Neural cell (in vitro differentiated cells): ENCODE results near the gene AMFR. TPM values are rescaled to one million over a fixed set of nuclear protein-coding genes. Genes with fewer than 3 reads are reported as not detected.

Source experiments
- H2AFZ ChIP-seq: fragments of 200-600, 300-800 bp; sonication (generic), shearing (Covaris generic); 2 replicates; pipeline ENCODE4 v1.6.0; 2014; ENCODE audit warnings: low read depth, mild to moderate bottlenecking, antibody characterized with exemption, low read length, moderate library complexity
- H3F3A ChIP-seq: fragments of 200-600 bp; shearing (Covaris generic); 2 replicates; pipeline ENCODE4 v1.6.1; 2016; ENCODE audit warnings: mild to moderate bottlenecking, moderate library complexity, mixed read lengths, antibody characterized with exemption, low read length; ENCODE audit not compliant: insufficient read depth, poor library complexity, severe bottlenecking
- H3K27ac ChIP-seq: fragments of 200-600, 300-800 bp; sonication (generic), shearing (Covaris generic); 2 replicates; pipeline ENCODE4 v1.5.1; 2014; ENCODE audit warnings: mild to moderate bottlenecking, low read length, moderate library complexity
- H3K27me3 ChIP-seq: fragments of 300-800, 200-600 bp; sonication (generic), shearing (Covaris generic); 2 replicates; pipeline ENCODE4 v1.6.0; 2014; ENCODE audit warnings: mild to moderate bottlenecking, low read depth, low read length, moderate library complexity; ENCODE audit not compliant: insufficient read depth
- H3K36me3 ChIP-seq: fragments of 300-800, 200-600 bp; sonication (generic), shearing (Covaris generic); 2 replicates; pipeline ENCODE4 v1.5.1; 2014; ENCODE audit warnings: mild to moderate bottlenecking, antibody characterized with exemption, low read length, moderate library complexity; ENCODE audit not compliant: insufficient read depth
- H3K4me2 ChIP-seq: fragments of 300-800, 200-600 bp; sonication (generic), shearing (Covaris generic); 2 replicates; pipeline ENCODE4 v1.6.0; 2014; ENCODE audit warnings: mild to moderate bottlenecking, low read length
- H3K4me3 ChIP-seq: fragments of 300-800, 200-600 bp; sonication (generic), shearing (Covaris generic); 2 replicates; pipeline ENCODE4 v1.5.1; 2014; ENCODE audit warnings: mild to moderate bottlenecking, low read length, moderate library complexity
- H3K79me2 ChIP-seq: fragments of 200-600 bp; shearing (Covaris generic); replicated peaks from 2 replicates; pipeline ENCODE4 v1.6.0; 2014; ENCODE audit warnings: mild to moderate bottlenecking, low read length, moderate library complexity; ENCODE audit not compliant: insufficient read depth
- H3K9ac ChIP-seq: fragments of 300-800, 200-600 bp; sonication (generic), shearing (Covaris generic); 2 replicates; pipeline ENCODE4 v1.6.1; 2016; ENCODE audit warnings: mild to moderate bottlenecking, low read length, mixed read lengths
- H3K9me2 ChIP-seq: fragments of 200-600 bp; shearing (Covaris generic); 2 replicates; pipeline ENCODE4 v1.6.1; 2016; ENCODE audit warnings: mild to moderate bottlenecking, low read length, mixed read lengths; ENCODE audit not compliant: insufficient read depth
- H3K9me3 ChIP-seq: fragments of 200-600, 300-800 bp; sonication (generic), shearing (Covaris generic); 2 replicates; pipeline ENCODE4 v1.6.1; 2016; ENCODE audit warnings: mild to moderate bottlenecking, mixed run types, low read length, moderate library complexity, mixed read lengths
- H4K20me1 ChIP-seq: fragments of 200-600 bp; shearing (Covaris generic); 2 replicates; pipeline ENCODE4 v1.6.1; 2016; ENCODE audit warnings: mild to moderate bottlenecking, mixed run types; ENCODE audit not compliant: insufficient read depth
- EP300 ChIP-seq: fragments of 450-650 bp; conservative IDR thresholded peaks from 2 replicates; pipeline ENCODE4 v1.6.1; 2014; ENCODE audit warnings: antibody characterized with exemption, mild to moderate bottlenecking, moderate library complexity; ENCODE audit not compliant: poor library complexity, severe bottlenecking
- EZH2 ChIP-seq: fragments of 200-600, 300-800 bp; shearing (Covaris generic), sonication (generic); IDR thresholded peaks from 2 replicates; pipeline ENCODE4 v1.6.1; 2014; ENCODE audit warnings: antibody characterized with exemption, low read length, borderline replicate concordance, mild to moderate bottlenecking; ENCODE audit not compliant: insufficient read depth, poor library complexity, severe bottlenecking
- MXI1 ChIP-seq: fragments of 450-650 bp; conservative IDR thresholded peaks from 2 replicates; pipeline ENCODE4 v1.6.1; 2014; ENCODE audit warnings: antibody characterized with exemption, mild to moderate bottlenecking; ENCODE audit not compliant: poor library complexity, severe bottlenecking
- POLR2AphosphoS5 ChIP-seq: IDR thresholded peaks from 2 replicates; pipeline ENCODE4 v1.6.1; 2012
- RAD21 ChIP-seq: fragments of 450-650 bp; conservative IDR thresholded peaks from 2 replicates; pipeline ENCODE4 v1.6.1; 2014; ENCODE audit warnings: antibody characterized with exemption, mild to moderate bottlenecking, moderate library complexity
- SMC3 ChIP-seq: fragments of 450-650 bp; conservative IDR thresholded peaks from 2 replicates; pipeline ENCODE4 v1.6.1; 2014; ENCODE audit warnings: antibody characterized with exemption, mild to moderate bottlenecking, moderate library complexity; ENCODE audit not compliant: poor library complexity
- TAF1 ChIP-seq: IDR thresholded peaks from 2 replicates; pipeline ENCODE4 v1.6.1; 2012; ENCODE audit warnings: low read depth
- polyA plus RNA-seq: library from polyadenylated mRNA; depleted of rRNA; stranded (reverse); fragments of >200 nt; gene quantifications from 2 replicates; pipeline ENCODE4 v1.2.3, GENCODE V29; 2014
- TF ChIP-seq, protein P1 (sequence below): fragments of 450-650 bp; IDR thresholded peaks from 2 replicates; pipeline ENCODE4 v1.5.1; 2014; ENCODE audit warnings: antibody characterized with exemption, mild to moderate bottlenecking, moderate library complexity; ENCODE audit not compliant: poor library complexity, severe bottlenecking
- TF ChIP-seq, protein P2 (sequence below): IDR thresholded peaks from 2 replicates; pipeline ENCODE4 v1.6.1; 2012; ENCODE audit warnings: borderline replicate concordance

AMFR gene
- polyA plus RNA-seq, 1 donor from 2014 or later, result 101 TPM

- Histone ChIP-seq H3F3A (no peaks in the 10 kb centered on the region), H3K4me3 (no peak overlapping the region), H3K9ac (no peak overlapping the region), H3K9me2 (no peaks in the 10 kb centered on the region), H3K27me3 (no peaks in the 10 kb centered on the region), H3K36me3 (peaks cover 3% of the 10 kb centered on the region), H3K9me3 (no peaks in the 10 kb centered on the region), H3K4me2 (no peak overlapping the region), H4K20me1 (no peaks in the 10 kb centered on the region), H3K27ac (no peak overlapping the region), H3K79me2 (no peaks in the 10 kb centered on the region), H2AFZ (no peak overlapping the region)
- TF ChIP-seq TAF1 (no peak), POLR2AphosphoS5 (peak; percentile 11)
Observed at GRCh38 chr16:56362057-56362655, 63.2 kb downstream of the AMFR start.

GRCh38 chr16:56360117-56361008 is 65.0 kb downstream of the AMFR start:
- no peak for TF ChIP-seq SMC3
- TF ChIP-seq POLR2AphosphoS5, result peak; percentile 31
- Histone ChIP-seq H3K27ac (no peak overlapping the region), H3K79me2 (no peaks in the 10 kb centered on the region), H3K9me3 (no peaks in the 10 kb centered on the region), H4K20me1 (no peaks in the 10 kb centered on the region), H3K4me2 (no peak overlapping the region), H3K36me3 (no peaks in the 10 kb centered on the region), H3K9ac (no peak overlapping the region), H3F3A (no peaks in the 10 kb centered on the region), H3K9me2 (no peaks in the 10 kb centered on the region), H3K4me3 (no peak overlapping the region), H3K27me3 (no peaks in the 10 kb centered on the region), H2AFZ (no peak overlapping the region)

DNA sequence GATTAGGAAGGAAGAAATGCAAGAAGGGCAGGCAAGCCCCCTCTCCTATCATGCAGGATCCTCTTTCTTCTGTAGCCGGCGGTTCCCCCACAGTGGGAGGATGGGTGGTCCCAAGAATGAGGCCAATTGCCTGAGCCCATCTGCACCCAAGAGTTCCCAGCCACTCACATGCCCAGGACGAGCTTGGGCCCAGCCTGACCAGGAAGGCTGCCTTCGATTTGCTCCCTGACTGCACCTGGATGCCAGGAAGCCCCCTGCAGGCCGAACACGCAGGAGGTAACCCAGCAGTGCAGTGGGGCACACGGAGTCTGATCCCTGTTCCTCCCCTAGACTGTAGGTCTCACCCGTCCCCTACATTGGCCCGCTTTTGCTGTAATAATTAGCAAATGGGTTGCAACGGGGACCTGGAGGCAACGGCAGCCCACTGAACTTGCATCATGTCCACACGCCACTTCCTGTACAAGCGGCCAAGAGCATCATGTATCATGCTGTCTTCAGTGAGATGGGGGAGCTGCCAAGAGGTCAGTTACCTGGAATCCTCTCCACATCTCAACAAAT is 67.5 kb downstream of the AMFR start:
- Histone ChIP-seq H3K9me3 (no peaks in the 10 kb centered on the region), H3F3A (no peaks in the 10 kb centered on the region), H3K27ac (no peak overlapping the region), H3K79me2 (no peaks in the 10 kb centered on the region), H3K27me3 (no peaks in the 10 kb centered on the region), H2AFZ (no peak overlapping the region), H3K9ac (no peak overlapping the region), H3K36me3 (no peaks in the 10 kb centered on the region), H3K4me2 (no peak overlapping the region), H4K20me1 (no peaks in the 10 kb centered on the region), H3K9me2 (no peaks in the 10 kb centered on the region), H3K4me3 (no peak overlapping the region)
- peak; percentile 5 for TF ChIP-seq POLR2AphosphoS5
- no peak for TF ChIP-seq MXI1

- no peak overlapping the region for H3K4me3 ChIP-seq
- no peaks in the 10 kb centered on the region for H3K9me2 ChIP-seq
- no peaks in the 10 kb centered on the region for H3K9me3 ChIP-seq
- H3K27me3 ChIP-seq, result no peaks in the 10 kb centered on the region
- H3K9ac ChIP-seq, result no peak overlapping the region
- no peaks in the 10 kb centered on the region for H3F3A ChIP-seq
- no peak overlapping the region for H2AFZ ChIP-seq
- H3K4me2 ChIP-seq, result no peak overlapping the region
- H4K20me1 ChIP-seq, result no peaks in the 10 kb centered on the region
- H3K79me2 ChIP-seq, result no peaks in the 10 kb centered on the region
- H3K27ac ChIP-seq, result no peak overlapping the region
- no peaks in the 10 kb centered on the region for H3K36me3 ChIP-seq
- TF ChIP-seq SMC3, result no peak
- no peak for TF ChIP-seq TAF1
- TF ChIP-seq RAD21, result no peak
- TF ChIP-seq, protein P1, sequence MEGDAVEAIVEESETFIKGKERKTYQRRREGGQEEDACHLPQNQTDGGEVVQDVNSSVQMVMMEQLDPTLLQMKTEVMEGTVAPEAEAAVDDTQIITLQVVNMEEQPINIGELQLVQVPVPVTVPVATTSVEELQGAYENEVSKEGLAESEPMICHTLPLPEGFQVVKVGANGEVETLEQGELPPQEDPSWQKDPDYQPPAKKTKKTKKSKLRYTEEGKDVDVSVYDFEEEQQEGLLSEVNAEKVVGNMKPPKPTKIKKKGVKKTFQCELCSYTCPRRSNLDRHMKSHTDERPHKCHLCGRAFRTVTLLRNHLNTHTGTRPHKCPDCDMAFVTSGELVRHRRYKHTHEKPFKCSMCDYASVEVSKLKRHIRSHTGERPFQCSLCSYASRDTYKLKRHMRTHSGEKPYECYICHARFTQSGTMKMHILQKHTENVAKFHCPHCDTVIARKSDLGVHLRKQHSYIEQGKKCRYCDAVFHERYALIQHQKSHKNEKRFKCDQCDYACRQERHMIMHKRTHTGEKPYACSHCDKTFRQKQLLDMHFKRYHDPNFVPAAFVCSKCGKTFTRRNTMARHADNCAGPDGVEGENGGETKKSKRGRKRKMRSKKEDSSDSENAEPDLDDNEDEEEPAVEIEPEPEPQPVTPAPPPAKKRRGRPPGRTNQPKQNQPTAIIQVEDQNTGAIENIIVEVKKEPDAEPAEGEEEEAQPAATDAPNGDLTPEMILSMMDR, result no peak
- TF ChIP-seq MXI1, result no peak
- TF ChIP-seq, protein P2, sequence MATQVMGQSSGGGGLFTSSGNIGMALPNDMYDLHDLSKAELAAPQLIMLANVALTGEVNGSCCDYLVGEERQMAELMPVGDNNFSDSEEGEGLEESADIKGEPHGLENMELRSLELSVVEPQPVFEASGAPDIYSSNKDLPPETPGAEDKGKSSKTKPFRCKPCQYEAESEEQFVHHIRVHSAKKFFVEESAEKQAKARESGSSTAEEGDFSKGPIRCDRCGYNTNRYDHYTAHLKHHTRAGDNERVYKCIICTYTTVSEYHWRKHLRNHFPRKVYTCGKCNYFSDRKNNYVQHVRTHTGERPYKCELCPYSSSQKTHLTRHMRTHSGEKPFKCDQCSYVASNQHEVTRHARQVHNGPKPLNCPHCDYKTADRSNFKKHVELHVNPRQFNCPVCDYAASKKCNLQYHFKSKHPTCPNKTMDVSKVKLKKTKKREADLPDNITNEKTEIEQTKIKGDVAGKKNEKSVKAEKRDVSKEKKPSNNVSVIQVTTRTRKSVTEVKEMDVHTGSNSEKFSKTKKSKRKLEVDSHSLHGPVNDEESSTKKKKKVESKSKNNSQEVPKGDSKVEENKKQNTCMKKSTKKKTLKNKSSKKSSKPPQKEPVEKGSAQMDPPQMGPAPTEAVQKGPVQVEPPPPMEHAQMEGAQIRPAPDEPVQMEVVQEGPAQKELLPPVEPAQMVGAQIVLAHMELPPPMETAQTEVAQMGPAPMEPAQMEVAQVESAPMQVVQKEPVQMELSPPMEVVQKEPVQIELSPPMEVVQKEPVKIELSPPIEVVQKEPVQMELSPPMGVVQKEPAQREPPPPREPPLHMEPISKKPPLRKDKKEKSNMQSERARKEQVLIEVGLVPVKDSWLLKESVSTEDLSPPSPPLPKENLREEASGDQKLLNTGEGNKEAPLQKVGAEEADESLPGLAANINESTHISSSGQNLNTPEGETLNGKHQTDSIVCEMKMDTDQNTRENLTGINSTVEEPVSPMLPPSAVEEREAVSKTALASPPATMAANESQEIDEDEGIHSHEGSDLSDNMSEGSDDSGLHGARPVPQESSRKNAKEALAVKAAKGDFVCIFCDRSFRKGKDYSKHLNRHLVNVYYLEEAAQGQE, result no peak
- TF ChIP-seq POLR2AphosphoS5, result no peak
- no peak for TF ChIP-seq EZH2
- TF ChIP-seq EP300, result no peak
Observed at GRCh38 chr16:56357241-56357764, 68.0 kb downstream of the AMFR start.
